NCI-H146 treated with DMSO at 0.1 percent for 48 hours (cell line): Measurements from ENCODE around the gene SLC25A22.
A peak's percentile ranks its signal among the peaks of the same experiment; 100 is the strongest.

ENCODE experiments used
- DNase-seq: peaks from one replicate; lab custom pipeline; 2025; ENCODE audit not compliant: unreplicated experiment; lab: John Stamatoyannopoulos, UW

The SLC25A22 gene

GRCh38 chr11:791658-792534 is 6.2 kb downstream of the SLC25A22 start:
- no peak for DNase-seq

- DNase-seq, result no peak
Observed at GRCh38 chr11:790721-791564, 7.1 kb downstream of the SLC25A22 start.

GRCh38 chr11:789943-790342 is 8.1 kb downstream of the SLC25A22 start, which contains the start of gene CEND1:
Gene CEND1, minus strand, starts transcription at chr11:790090. Its CDS starts 1,514 bp downstream, at chr11:788576.
- DNase-seq, result no peak

GRCh38 chr11:788953-789940 is 8.8 kb downstream of the SLC25A22 start:
- peak; percentile 13 for DNase-seq

GRCh38 chr11:788009-788640 is 10.0 kb downstream of the SLC25A22 start:
- DNase-seq, result no peak

- DNase-seq, result no peak
Observed at GRCh38 chr11:787084-787675, 10.9 kb downstream of the SLC25A22 start.

GRCh38 chr11:786235-787083 is 11.6 kb downstream of the SLC25A22 start:
- DNase-seq, result no peak

- peak; percentile 25 for DNase-seq
Observed at GRCh38 chr11:783581-784015, 14.5 kb downstream of the SLC25A22 start.

GRCh38 chr11:782264-783174 is 15.6 kb downstream of the SLC25A22 start:
- DNase-seq, result no peak

GRCh38 chr11:779955-780532 is 18.0 kb downstream of the SLC25A22 start:
- DNase-seq, result no peak

GRCh38 chr11:778976-779954 is 18.8 kb downstream of the SLC25A22 start:
- DNase-seq, result no peak

- peak; percentile 78 for DNase-seq
Observed at GRCh38 chr11:777288-778255, 20.5 kb downstream of the SLC25A22 start, which contains the start of gene GATD1. Gene GATD1, minus strand, starts transcription at chr11:777487. Its CDS starts 25 bp downstream, at chr11:777462.

GRCh38 chr11:776561-777287 is 21.4 kb downstream of the SLC25A22 start:
- peak; percentile 36 for DNase-seq

- no peak for DNase-seq
Observed at GRCh38 chr11:776263-776560, 21.9 kb downstream of the SLC25A22 start.
